ENCODE results near the gene HM13.
A peak's percentile ranks its signal among the peaks of the same experiment; 100 is the strongest.
"Not testable (repeated sequence)": the region's sequence is repeated elsewhere in the genome, so short reads cannot be mapped to it uniquely, and the experiment has no call there.

The HM13 gene

DNA sequence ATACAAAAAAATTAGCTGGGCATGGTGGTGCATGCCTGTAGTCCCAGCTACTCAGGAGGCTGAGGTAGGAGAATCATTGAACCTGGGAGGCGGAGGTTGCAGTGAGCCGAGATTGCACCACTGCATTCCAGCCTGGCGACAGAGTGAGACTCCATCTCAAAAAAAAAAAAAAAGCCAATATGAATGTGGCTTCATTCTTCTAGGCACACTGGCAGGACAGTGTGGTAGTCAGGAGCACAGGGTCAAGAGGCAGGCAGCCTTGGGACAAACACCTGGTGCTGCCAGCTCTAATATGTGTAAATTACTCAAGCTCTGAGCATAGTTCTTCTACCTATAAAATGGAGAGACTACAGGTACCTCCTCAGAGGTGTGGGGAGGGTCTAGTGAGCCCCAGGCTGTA, 25.4 kb downstream of the HM13 start:
- FAIRE-seq, result not testable (repeated sequence)

DNA sequence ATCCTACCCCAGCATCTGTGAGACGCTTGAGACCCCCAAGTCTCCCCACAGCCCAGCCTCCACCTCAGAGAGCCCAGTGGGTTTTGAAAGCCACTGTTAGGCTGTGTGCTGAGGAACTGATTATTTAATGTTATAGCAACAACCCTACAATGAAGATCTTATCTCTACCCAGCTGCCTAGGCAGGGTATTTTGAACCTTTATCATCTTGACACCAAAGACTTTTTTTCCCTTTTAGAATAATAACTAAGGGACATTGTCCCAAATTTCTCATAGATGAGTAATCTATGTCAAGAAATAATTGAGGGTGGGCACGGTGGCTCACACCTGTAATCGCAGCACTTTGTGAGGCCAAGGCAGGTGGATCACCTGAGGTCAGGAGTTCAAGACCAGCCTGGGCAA, 26.2 kb downstream of the HM13 start:
- FAIRE-seq (no peak), DNase-seq (ENCODE audit: insufficient read length, low spot score) (no peak)

More for the DNA sequence above, 25.4 kb downstream of the HM13 start:
- DNase-seq (ENCODE audit: insufficient read length, low spot score), result not testable (repeated sequence)

DNA sequence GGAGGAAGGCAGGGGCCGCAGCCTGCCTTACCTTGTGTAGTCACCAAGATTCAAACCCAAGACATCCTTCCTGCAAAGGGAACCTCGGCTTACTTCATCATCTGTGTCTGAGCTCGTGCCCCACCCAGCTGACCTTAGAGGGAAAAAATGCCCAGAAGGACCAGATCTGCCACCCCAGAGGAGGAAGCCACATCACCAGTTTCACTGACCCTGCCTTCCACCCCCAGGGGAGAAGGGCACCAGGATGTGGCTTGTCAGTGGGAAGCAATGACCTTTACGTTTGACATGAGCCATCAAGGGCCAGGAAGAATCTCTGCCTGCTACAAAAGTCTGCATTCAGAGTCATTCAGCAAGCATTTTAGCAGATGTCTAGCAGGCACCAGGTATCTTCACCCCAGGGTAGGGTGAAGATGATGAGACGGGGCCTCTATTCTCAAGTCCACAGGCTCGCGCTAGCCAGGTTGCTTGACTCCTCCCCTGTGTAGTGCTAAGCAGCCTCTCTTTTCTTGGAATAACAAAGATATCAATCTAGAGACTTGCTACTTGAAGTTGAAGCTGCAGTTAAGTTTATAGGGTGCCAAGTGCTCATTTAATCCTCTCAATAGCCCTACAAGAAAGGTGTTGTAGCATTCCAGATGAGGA, 28.1 kb downstream of the HM13 start:
- DNase-seq (ENCODE audit: insufficient read length, low spot score) (no peak), FAIRE-seq (no peak)

DNA sequence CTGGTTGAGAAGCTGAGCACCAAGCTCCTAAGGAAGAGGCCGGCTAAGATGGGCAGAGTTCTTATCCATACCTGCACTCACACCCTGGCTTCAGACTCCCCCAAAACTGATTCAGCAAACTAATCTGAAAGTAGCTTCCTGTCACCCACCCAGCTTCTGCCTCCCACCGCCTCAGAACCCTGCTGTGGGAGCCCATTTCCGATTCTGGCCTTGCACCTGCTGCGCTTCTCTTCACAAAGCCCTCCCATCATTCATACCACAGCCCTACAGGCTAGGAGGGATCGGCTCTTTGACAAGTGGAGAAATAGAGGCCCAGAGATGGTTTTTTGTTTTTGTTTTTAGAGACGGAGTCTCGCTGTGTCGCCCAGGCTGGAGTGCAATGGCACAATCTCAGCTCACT, 28.7 kb downstream of the HM13 start:
- FAIRE-seq, result no peak
- DNase-seq (ENCODE audit: insufficient read length, low spot score), result no peak

DNA sequence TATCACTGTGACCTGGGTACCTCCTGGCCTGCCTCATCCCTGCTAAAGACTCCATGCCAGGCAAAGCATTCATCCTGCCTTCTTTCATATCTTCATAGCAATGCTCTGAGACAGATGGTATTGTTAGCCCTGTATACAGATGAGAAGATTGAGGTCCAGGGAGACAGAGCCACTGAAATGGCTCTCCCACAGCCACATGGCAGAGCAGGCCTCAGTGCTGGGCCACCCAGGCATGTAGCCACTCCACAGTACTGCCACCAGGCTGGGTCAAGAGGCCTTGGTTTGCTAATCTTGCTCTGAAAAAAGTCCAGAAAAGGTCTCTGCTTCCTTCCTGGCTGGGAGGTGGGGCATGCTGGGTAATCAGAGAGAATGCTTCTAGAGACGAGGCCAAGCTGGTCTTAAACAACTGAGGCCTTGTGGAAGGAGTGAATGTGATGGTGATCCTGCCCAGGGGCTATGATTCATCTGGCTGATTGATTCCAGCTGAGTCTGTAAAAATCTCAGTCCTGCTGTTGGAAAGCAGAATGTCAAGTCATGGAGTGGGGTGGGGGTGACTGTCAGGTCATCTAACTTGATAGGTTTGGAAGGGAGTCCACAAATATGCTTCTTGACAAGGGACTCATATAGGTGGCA, 29.8 kb downstream of the HM13 start:
- FAIRE-seq, result no peak
- DNase-seq (ENCODE audit: insufficient read length, low spot score), result no peak

GRCh38 chr20:31544600-31544999, 30.4 kb downstream of the HM13 start:
- FAIRE-seq, result no peak

GRCh38 chr20:31545621-31546040, 31.4 kb downstream of the HM13 start:
- DNase-seq (ENCODE audit: insufficient read length, low spot score); FAIRE-seq: not testable (repeated sequence)

More at GRCh38 chr20:31544600-31544999, 30.4 kb downstream of the HM13 start:
- no peak for DNase-seq (ENCODE audit: insufficient read length, low spot score)

- peak; percentile 49 for DNase-seq (ENCODE audit: insufficient read length, low spot score)
- no peak for FAIRE-seq
Measured at GRCh38 chr20:31547017-31547675, 32.9 kb downstream of the HM13 start.

GRCh38 chr20:31547720-31548298, 33.6 kb downstream of the HM13 start:
- FAIRE-seq, result no peak
- DNase-seq (ENCODE audit: insufficient read length, low spot score), result no peak

DNA sequence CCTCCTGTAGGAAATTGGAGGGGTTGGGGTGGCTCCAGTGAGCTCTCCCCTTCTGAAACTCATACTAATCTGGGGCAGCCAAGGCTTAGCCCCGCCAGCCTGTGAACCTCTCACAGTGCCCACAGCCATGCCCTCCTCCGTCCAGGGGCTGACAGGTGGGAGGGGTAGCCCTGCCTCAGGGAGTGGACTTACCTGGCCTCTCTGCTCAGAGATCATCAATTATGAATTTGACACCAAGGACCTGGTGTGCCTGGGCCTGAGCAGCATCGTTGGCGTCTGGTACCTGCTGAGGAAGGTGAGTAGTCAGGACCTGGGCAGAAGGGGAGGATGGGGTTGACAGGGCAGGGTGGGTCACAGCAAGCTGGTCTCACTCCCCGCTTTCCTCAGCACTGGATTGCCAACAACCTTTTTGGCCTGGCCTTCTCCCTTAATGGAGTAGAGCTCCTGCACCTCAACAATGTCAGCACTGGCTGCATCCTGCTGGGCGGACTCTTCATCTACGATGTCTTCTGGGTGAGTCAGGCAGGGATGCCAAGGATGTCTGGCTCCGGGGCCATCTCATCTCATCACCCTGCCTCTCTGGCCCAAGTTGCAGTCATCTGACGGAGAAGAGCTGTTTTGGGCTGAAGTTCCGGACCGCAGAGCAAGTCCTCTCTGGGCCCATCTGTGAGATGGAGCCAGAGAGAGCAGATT, 34.7 kb downstream of the HM13 start:
- no peak for DNase-seq (ENCODE audit: insufficient read length, low spot score)
- FAIRE-seq, result no peak

DNA sequence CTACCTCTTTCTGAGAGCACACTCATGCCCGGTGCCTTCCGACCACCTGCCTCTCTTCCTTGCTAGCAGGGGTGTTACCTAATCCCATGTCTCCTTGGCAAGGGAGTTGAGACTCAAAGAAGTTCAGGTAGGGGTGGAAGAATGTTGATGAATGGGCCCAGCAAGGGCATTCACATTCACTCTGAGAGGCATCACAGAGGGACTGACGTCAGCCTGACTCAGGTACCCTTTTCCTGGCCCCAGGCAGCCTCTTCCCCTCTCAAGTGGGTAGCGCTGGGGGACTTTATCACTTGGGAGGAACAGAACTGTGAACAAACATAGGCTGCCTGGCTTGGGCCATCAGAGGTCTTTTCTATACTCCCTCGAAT, 35.3 kb downstream of the HM13 start:
- no peak for FAIRE-seq
- no peak for DNase-seq (ENCODE audit: insufficient read length, low spot score)

- DNase-seq (ENCODE audit: insufficient read length, low spot score), result no peak
- FAIRE-seq, result no peak
Measured at GRCh38 chr20:31550099-31550498, 35.9 kb downstream of the HM13 start.

DNA sequence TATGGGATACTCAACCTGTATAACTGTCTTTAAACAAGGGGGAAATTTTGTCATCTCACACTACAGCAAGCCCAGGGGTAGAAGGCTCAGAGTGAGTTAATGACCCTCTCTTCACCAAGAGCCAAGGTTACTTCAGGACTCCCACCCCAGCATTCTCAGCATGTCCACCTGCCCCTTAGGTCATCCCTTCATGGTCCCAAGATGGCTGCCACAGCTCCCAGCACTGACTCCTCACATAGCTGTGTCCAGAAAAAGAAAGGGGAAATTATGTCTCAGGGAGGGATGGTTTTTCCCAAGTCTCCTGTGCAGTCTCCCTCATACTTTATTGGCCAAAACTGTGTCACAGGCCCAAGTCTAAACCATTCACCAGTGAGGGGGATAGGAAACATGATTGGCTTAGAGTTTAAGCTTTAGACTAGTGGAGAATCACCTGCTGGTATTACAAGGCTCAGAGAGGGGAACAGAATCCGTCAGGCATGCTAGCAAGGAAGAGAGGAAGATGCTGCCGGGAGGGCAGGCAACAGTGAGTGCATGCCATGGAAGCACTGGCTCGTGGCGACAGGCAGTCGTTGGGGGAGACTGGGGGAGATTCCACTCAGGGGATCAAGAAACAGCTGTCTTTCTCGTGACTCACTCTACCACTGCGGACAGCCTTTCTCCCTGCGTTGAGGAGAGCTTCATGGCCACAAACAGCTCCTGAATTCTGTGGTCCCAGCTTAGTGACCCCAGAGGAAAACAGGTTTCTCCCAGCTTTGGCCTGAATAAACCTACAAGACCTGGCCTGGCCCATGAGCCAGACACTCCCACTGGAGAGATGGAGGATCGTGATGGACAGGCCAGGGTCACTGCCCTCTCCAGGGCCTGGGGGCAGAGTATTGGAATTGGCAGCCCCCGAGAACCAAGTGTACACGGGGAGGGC, 37.2 kb downstream of the HM13 start:
- no peak for FAIRE-seq
- DNase-seq (ENCODE audit: insufficient read length, low spot score), result no peak

GRCh38 chr20:31555203-31555775, 41.0 kb downstream of the HM13 start:
- DNase-seq (ENCODE audit: insufficient read length, low spot score) (no peak), FAIRE-seq (no peak)

DNA sequence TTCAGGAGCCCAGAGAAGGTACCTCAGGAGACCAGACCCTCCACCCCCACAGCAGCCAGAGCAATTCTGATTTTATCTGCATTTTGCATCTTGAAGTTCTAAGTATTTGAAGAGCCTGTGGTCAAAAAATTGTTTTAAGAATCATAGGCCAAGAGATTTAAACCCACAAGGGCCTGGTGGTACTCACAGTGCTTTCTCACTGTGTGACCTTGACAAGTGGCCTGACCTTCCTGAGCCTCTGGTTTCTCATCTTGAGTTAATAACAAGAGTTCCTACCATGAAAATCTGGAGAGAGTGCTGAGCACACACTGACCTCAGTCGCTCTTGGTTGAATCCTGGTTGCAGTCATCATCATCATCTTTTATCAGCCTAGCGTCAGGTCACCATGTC, 45.5 kb downstream of the HM13 start:
- DNase-seq (ENCODE audit: insufficient read length, low spot score) (no peak), FAIRE-seq (no peak)

GRCh38 chr20:31560094-31560745, 46.0 kb downstream of the HM13 start:
- DNase-seq (ENCODE audit: insufficient read length, low spot score), result peak; percentile 40
- no peak for FAIRE-seq

DNA sequence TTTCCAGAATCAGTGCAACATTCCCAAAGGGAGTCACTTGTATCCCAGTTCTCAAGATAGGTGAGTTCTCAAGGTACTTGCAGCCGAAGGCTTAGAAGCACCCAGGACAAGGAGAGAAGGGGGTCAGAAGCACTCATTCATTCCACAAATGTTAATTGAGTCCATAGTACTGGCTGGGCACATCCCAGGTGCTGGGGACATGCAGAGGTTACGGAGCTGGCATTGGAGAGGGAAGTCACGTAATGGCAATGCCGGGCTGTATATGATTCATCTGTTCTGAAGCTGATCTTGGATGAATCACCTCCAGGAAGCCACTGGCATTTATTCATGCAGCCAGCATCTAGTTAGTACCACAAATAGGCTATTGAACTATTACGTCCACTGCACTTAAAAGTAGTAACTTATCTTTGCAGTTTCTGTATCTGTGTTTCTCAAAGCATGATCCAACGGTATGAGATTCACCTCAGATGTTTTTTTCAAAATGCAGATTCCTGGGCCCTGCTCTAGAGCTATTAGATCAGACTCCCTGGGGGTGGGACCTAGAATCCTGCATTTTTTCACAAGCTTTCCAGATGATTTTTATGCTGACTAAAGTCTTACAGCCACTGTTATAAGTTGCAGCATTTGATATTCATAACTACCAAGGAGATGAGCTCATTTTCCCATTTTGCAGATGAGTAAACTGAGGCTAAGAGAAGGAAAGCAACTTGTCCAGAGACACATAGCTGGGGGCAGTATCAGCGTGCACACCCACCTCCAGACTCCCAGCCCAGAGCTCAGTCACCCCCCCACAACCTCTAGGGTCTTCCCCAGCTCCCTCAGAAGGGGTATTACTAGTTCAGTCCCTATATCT, 46.7 kb downstream of the HM13 start:
- no peak for DNase-seq (ENCODE audit: insufficient read length, low spot score)
- FAIRE-seq, result no peak

DNA sequence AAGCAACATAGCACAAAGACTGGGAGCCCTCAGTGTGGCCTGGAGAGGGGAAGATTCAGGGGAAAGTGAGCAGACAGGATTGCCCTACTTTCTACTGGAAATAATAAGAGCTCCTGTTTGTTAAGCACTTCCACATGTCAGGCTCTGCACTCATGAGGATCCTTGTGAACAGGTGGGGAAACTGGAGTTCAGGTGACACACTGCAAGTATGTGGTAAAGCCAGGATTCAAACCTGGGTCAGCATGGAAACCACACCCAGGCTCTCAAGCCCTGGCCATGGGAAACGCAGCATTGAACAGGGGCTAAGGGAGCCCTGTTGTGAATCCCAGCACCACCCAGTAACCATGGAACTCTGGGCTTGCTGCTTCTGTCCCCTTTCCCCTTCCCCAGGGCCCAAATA, 48.0 kb downstream of the HM13 start:
- FAIRE-seq (no peak), DNase-seq (ENCODE audit: insufficient read length, low spot score) (no peak)
